MCF 10A (cell line): ENCODE measurements around the gene TCEAL1. TPM values are rescaled to one million over a fixed set of nuclear protein-coding genes. Genes with fewer than 3 reads are reported as not detected.

Source experiments
- Bru-seq: library from RNA; stranded (reverse); fragments of 400-500 nt; gene quantifications from one replicate; lab custom pipeline; 2021; lab: Mats Ljungman, UMichigan
- BruChase-seq, 2 experiments: library from RNA; stranded (reverse); fragments of 400-500 nt; gene quantifications; one replicate each; lab custom pipeline; 2021; lab: Mats Ljungman, UMichigan
- BruUV-seq: library from RNA; stranded (reverse); fragments of 400-500 nt; replicated peaks from 2 replicates; lab custom pipeline; 2021; lab: Mats Ljungman, UMichigan
- CTCF ChIA-PET: fragments of 300-600 bp; sonication (Branson Sonifier 250); formaldehyde crosslinking; extraction: SDS; loops from one replicate; lab custom pipeline; 2021; ENCODE audit warnings: antibody characterized with exemption, inconsistent platforms; lab: Yijun Ruan, JAX
- POLR2A ChIA-PET: fragments of 300-600, 350-650 bp; sonication (Branson Sonifier 250); formaldehyde crosslinking; extraction: SDS; loops from one replicate; lab custom pipeline; 2020; ENCODE audit warnings: antibody characterized with exemption, inconsistent platforms; lab: Yijun Ruan, JAX
- DNase-seq: peaks from one replicate; pipeline ENCODE4 v3.0.0-alpha.2; 2018; ENCODE audit not compliant: unreplicated experiment
- H3K27ac Mint-ChIP-seq: one replicate; pipeline ENCODE4 v1.8.0; 2022; ENCODE audit warnings: mild to moderate bottlenecking, low read depth, mixed read lengths; ENCODE audit not compliant: unreplicated experiment
- H3K27me3 Mint-ChIP-seq: one replicate; pipeline ENCODE4 v1.8.0; 2022; ENCODE audit warnings: mixed read lengths; ENCODE audit not compliant: insufficient read depth, unreplicated experiment
- H3K36me3 Mint-ChIP-seq: one replicate; pipeline ENCODE4 v1.8.0; 2022; ENCODE audit warnings: mild to moderate bottlenecking, moderate library complexity, mixed read lengths; ENCODE audit not compliant: insufficient read depth, unreplicated experiment
- H3K4me1 Mint-ChIP-seq: one replicate; pipeline ENCODE4 v1.8.0; 2022; ENCODE audit warnings: mixed read lengths; ENCODE audit not compliant: insufficient read depth, unreplicated experiment
- H3K4me3 Mint-ChIP-seq: one replicate; pipeline ENCODE4 v1.8.0; 2022; ENCODE audit warnings: mild to moderate bottlenecking, moderate library complexity, mixed read lengths; ENCODE audit not compliant: unreplicated experiment
- H3K9me3 Mint-ChIP-seq: one replicate; pipeline ENCODE4 v1.8.0; 2022; ENCODE audit warnings: mixed read lengths; ENCODE audit not compliant: unreplicated experiment
- intact Hi-C: fragments of 100-400 bp; cut with micrococcal nuclease; formaldehyde crosslinking; loops from 2 replicates; pipeline ENCODE4 v1.14.1; 2022
- long read RNA-seq: library from polyadenylated mRNA; stranded (forward); transcript quantifications from one replicate; pipeline ENCODE4 v2.0.0, GENCODE V29; 2022
- total RNA-seq: library from RNA; stranded (reverse); gene quantifications from 2 replicates; pipeline ENCODE4 v1.2.3, GENCODE V29; 2022
- TF ChIP-seq, protein P1 (sequence below): fragments of 200-600 bp; IDR thresholded peaks from one replicate; pipeline ENCODE4 v1.8.0; 2022; ENCODE audit warnings: antibody characterized with exemption, mild to moderate bottlenecking; ENCODE audit not compliant: unreplicated experiment

The TCEAL1 gene
- 5.7 and 8.1 TPM in 2 replicates for total RNA-seq
- Bru-seq, nascent RNA = percentile 55 among the genes with signal in this experiment
- percentile 85 among the genes with signal in this experiment for BruChase-seq, experiment 1, labeled RNA remaining after a 6-hour chase
- BruChase-seq, experiment 2, labeled RNA remaining after a 2-hour chase = percentile 76 among the genes with signal in this experiment
- long read RNA-seq, partial matches to known transcripts = 5 of 14 reads
- long read RNA-seq, other reads (novel, unspliced or antisense) = 6 of 14 reads

DNA sequence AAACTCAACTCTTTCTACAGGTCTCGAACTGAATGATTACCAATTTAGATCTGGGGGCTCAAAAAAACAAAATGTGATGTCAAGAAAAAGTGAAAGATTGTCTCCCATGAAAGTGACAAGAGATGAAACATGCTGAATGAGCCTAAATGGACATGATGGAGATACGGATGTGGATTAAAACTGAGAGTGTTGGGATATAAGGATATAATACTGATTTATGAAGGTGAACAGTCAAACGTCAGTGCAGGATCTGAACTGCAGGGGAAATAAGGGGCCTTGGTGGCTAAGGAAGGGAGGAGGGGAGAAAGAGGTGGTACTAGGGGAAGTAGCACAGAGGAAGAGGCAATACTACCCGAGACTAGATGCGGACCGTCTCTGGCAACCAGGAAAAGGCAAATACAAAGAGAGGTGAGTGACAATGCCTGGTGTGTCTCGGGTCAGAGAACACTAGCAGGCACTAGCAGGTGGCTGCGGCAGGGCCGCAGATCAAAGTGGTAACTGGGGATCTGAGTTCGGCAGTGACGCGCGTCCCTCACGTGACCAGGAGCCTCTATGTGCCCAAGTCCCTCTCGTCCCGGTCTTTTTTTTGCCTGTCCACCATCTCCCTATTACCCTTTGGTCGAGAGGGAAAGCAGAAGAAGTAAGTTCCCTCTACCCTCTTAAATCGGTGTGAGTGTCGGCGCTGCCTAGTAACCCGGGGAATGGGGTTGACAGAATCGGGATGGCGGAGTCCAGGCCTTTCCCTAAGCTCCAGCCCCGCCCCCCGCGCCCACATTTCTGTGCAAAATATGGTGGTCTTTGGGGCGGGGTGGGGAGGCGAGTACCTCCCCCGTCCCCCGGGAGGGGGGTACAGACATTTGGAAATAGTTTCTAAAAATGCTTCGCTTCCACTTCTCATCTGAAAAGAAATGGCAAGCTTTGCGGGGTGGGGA is at the start of gene TCEAL1:
TCEAL1 (plus strand) TSS at position 590 of the 932 bp plus-strand sequence. CDS start 942 bp downstream, outside the sequence.
- intact Hi-C loops = loop anchor here (2.0 kb wide), 1 partner anchor 58 kb away; the partner anchor contains the start of gene MORF4L2
- peaks cover 15% of the 10 kb centered on the region for H3K4me1 Mint-ChIP-seq
- H3K9me3 Mint-ChIP-seq = no peaks in the 10 kb centered on the region
- peak within 1 kb of the TSS; percentile 84 for H3K27ac Mint-ChIP-seq
- POLR2A ChIA-PET = interaction anchor here (0.8 to 2.0 kb wide), 4 partner anchors 12 to 144 kb away, joined by 3 to 11 read pairs (median 4); partner anchors contain the start of gene TCEAL4
- BruUV-seq = TSS peak; percentile 93
- CTCF ChIA-PET = interaction anchor here (0.8 kb wide), 1 partner anchor 40 kb away, joined by 3 read pairs; no protein-coding TSS in a partner anchor
- peak within 1 kb of the TSS; percentile 84 for H3K4me3 Mint-ChIP-seq
- peak; percentile 36 for DNase-seq
- peaks cover 41% of the 10 kb centered on the region for H3K27me3 Mint-ChIP-seq
- peaks cover 5% of the 10 kb centered on the region for H3K36me3 Mint-ChIP-seq
- TF ChIP-seq, protein P1, sequence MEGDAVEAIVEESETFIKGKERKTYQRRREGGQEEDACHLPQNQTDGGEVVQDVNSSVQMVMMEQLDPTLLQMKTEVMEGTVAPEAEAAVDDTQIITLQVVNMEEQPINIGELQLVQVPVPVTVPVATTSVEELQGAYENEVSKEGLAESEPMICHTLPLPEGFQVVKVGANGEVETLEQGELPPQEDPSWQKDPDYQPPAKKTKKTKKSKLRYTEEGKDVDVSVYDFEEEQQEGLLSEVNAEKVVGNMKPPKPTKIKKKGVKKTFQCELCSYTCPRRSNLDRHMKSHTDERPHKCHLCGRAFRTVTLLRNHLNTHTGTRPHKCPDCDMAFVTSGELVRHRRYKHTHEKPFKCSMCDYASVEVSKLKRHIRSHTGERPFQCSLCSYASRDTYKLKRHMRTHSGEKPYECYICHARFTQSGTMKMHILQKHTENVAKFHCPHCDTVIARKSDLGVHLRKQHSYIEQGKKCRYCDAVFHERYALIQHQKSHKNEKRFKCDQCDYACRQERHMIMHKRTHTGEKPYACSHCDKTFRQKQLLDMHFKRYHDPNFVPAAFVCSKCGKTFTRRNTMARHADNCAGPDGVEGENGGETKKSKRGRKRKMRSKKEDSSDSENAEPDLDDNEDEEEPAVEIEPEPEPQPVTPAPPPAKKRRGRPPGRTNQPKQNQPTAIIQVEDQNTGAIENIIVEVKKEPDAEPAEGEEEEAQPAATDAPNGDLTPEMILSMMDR = no peak

DNA sequence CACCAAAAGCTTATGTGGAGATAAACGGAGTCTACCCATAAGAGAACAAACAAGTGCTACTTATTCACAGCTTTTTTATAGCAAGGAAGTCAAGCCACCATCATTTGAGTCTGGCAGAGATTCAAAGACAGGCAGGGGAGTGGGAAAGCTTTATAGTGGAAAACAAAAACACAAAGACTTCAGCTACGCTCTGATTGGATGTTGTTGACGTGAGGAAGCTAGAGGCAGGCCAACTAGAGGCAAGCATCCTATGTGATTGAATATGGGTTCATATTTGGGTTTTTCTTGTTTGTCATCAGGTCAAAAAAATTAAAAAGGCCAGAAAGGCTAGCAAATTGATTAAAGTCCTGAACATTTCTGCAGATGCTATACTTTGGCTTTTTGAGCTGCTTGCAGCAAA is 44.2 kb upstream of the TCEAL1 start:
- H3K27me3 Mint-ChIP-seq = peaks cover 25% of the 10 kb centered on the region
- TF ChIP-seq, protein P1 = no peak
- H3K27ac Mint-ChIP-seq = no peak overlapping the region
- intact Hi-C loops = no loop called here
- ChIA-PET POLR2A (interaction anchor here (1.9 to 2.7 kb wide), 3 partner anchors 14 to 102 kb away, joined by 6 to 11 read pairs (median 7); partner anchors contain the start of genes MORF4L2 and TCEAL1), CTCF (interaction anchor here (0.5 kb wide), 1 partner anchor 30 kb away, joined by 3 read pairs; no protein-coding TSS in a partner anchor)
- peaks cover 6% of the 10 kb centered on the region for H3K9me3 Mint-ChIP-seq
- H3K36me3 Mint-ChIP-seq = peaks cover 17% of the 10 kb centered on the region
- peak overlapping the region; percentile 43 for H3K4me3 Mint-ChIP-seq
- BruUV-seq = no TSS peak
- peaks cover 7% of the 10 kb centered on the region for H3K4me1 Mint-ChIP-seq
- DNase-seq = no peak

DNA sequence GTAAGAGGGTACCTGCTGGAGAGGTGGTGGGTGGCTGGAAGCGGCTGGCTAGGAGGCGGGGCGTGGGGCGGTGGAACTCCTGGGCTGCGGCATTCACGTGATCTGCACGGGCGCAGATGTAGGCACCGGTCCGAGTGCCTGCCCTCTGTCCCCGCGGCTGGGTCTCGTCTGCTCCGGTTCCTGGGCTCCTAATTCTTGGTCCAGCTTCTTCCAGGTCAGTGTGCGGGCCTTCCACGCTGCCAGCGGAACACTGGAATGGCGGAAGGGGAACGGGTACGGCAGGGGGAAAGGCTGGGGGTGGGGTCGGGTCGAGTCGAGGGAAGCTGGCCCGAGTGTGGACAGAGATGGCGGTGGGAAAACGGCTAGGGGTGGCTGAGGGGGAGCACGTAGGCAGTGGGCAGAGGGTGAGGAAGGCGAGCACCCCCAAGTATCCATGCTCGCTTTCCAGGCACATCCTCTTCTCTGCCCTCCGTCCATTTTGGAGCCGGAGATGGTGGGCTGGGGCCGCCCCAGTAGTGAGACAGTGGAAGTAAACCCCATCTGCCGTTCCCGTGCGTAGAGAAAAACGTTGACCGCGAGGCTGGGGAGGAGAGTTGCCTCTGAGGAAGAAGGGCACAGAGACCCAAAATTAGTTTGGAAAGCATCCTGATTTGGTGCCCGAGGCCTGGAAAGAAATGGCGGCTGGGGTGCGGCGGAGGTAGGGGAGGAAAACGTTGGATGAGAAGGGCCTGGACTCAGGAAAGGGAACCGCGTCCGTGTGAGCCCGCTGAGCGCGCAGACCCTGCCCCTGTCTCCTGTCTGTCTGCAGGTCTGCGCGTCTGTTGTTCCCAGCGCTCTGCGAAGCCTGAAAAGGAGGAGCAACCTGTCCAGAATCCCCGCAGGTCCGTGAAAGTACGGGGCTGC is 43.1 kb upstream of the TCEAL1 start, which contains the start of gene TCEAL4:
TCEAL4 (plus strand) TSS at position 105 of the 903 bp plus-strand sequence. CDS start 1,161 bp downstream, outside the sequence.
- H3K27me3 Mint-ChIP-seq = peaks cover 35% of the 10 kb centered on the region
- ChIA-PET POLR2A (interaction anchor here (1.0 to 2.7 kb wide), 5 partner anchors 10 to 101 kb away, joined by 3 to 11 read pairs (median 6); partner anchors contain the start of genes MORF4L2 and TCEAL1), CTCF (interaction anchor here (0.6 kb wide), 1 partner anchor 100 kb away, joined by 3 read pairs; no protein-coding TSS in a partner anchor)
- peaks cover 17% of the 10 kb centered on the region for H3K36me3 Mint-ChIP-seq
- peaks cover 6% of the 10 kb centered on the region for H3K9me3 Mint-ChIP-seq
- TF ChIP-seq, protein P1 = no peak
- intact Hi-C loops = loop anchor here (5.0 kb wide), 1 partner anchor 102 kb away; the partner anchor contains the start of gene MORF4L2
- DNase-seq = peak; percentile 38
- peaks cover 7% of the 10 kb centered on the region for H3K4me1 Mint-ChIP-seq
- peak within 1 kb of the TSS; percentile 80 for H3K27ac Mint-ChIP-seq
- BruUV-seq = no TSS peak
- H3K4me3 Mint-ChIP-seq = peak within 1 kb of the TSS; percentile 88
